PFSK-1 (cell line): Measurements from ENCODE around the gene FAT1.

Source experiments
- FOXP2 ChIP-seq: optimal IDR thresholded peaks from 2 replicates; pipeline ENCODE3; 2011; ENCODE audit warnings: borderline replicate concordance, control low read depth, inconsistent platforms; ENCODE audit not compliant: insufficient read depth; ENCODE audit errors: extremely low read length, extremely low read depth
- POLR2AphosphoS5 ChIP-seq: IDR thresholded peaks from 2 replicates; pipeline ENCODE4 v1.6.1; 2012; ENCODE audit warnings: low read depth, mild to moderate bottlenecking, control low read depth, low read length, moderate library complexity
- REST ChIP-seq, 2 experiments: IDR thresholded peaks; 2 replicates each; pipeline versions ENCODE4 v1.6.1 to v1.8.0; 2011 to 2012; ENCODE audit warnings: low read depth in 2 of 2, low read length in 2 of 2, control low read depth in 1 of 2, inconsistent platforms in 1 of 2, mild to moderate bottlenecking in 1 of 2, moderate library complexity in 1 of 2; ENCODE audit not compliant: insufficient read depth in 1 of 2
- SIN3A ChIP-seq: IDR thresholded peaks from 2 replicates; pipeline ENCODE4 v1.6.1; 2012; ENCODE audit warnings: mild to moderate bottlenecking, low read length, moderate library complexity, borderline replicate concordance; ENCODE audit not compliant: insufficient read depth
- TAF1 ChIP-seq: IDR thresholded peaks from 2 replicates; pipeline ENCODE4 v1.6.1; 2012; ENCODE audit warnings: low read length, control low read depth, borderline replicate concordance; ENCODE audit not compliant: insufficient read depth

Gene FAT1

GRCh38 chr4:186685767-186686183, 37.9 kb downstream of the FAT1 start:
- TF ChIP-seq TAF1 (no peak), FOXP2 (no peak), SIN3A (no peak), REST (IDR thresholded peaks at IDR 0.05; ENCODE audit: insufficient read depth in 1 of 2, low read depth in 2 of 2, low read length in 2 of 2) (no peak), POLR2AphosphoS5 (no peak)

- TF ChIP-seq TAF1 (no peak), SIN3A (no peak), POLR2AphosphoS5 (no peak)
These were observed 38.8 kb downstream of the FAT1 start for GRCh38 chr4:186684889-186685309.

- TF ChIP-seq SIN3A: no peak
- no peak for TF ChIP-seq POLR2AphosphoS5
- TF ChIP-seq FOXP2: no peak
- TF ChIP-seq REST (IDR thresholded peaks at IDR 0.05; ENCODE audit: insufficient read depth in 1 of 2, low read depth in 2 of 2, low read length in 2 of 2): no peak
- no peak for TF ChIP-seq TAF1
These were observed 39.4 kb downstream of the FAT1 start for GRCh38 chr4:186684220-186684619.

GRCh38 chr4:186680641-186681040, 43.0 kb downstream of the FAT1 start:
- TF ChIP-seq TAF1: no peak
- TF ChIP-seq FOXP2: no peak
- no peak for TF ChIP-seq SIN3A
- no peak for TF ChIP-seq POLR2AphosphoS5
- no peak for TF ChIP-seq REST (IDR thresholded peaks at IDR 0.05; ENCODE audit: insufficient read depth in 1 of 2, low read depth in 2 of 2, low read length in 2 of 2)

- TF ChIP-seq FOXP2 (no peak), REST (IDR thresholded peaks at IDR 0.05; ENCODE audit: insufficient read depth in 1 of 2, low read depth in 2 of 2, low read length in 2 of 2) (no peak), TAF1 (no peak), SIN3A (no peak), POLR2AphosphoS5 (no peak)
These were observed 47.0 kb downstream of the FAT1 start for GRCh38 chr4:186676531-186677161.
